Keratinocyte (primary cell): ENCODE data around the gene ACTR5. TPM values are rescaled to one million over a fixed set of nuclear protein-coding genes. Genes with fewer than 3 reads are reported as not detected.

Experiments
- DNase-seq: peaks from one replicate; pipeline ENCODE4 v3.0.0-alpha.2; 2011; ENCODE audit warnings: low read depth, missing footprints, low spot score
- FAIRE-seq: peaks from 2 replicates; lab custom pipeline; 2011; peaks lifted over from hg19 to GRCh38; lab: Jason Lieb, UNC
- H2AFZ ChIP-seq: 2 replicates; pipeline ENCODE4 v1.6.0; 2012; ENCODE audit warnings: low read length, control low read depth, inconsistent platforms; ENCODE audit not compliant: control insufficient read depth
- H3K27ac ChIP-seq: 2 replicates; pipeline ENCODE4 v1.5.1; 2011; ENCODE audit warnings: low read length; ENCODE audit not compliant: control insufficient read depth, insufficient read depth
- H3K27me3 ChIP-seq: 3 replicates; pipeline ENCODE4 v1.6.0; 2011; ENCODE audit warnings: low read length; ENCODE audit not compliant: control insufficient read depth, insufficient read depth; ENCODE audit errors: extremely low read depth
- H3K36me3 ChIP-seq, 2 experiments: 2 replicates in 1 of 2; 3 replicates in 1 of 2; pipeline ENCODE4 v1.5.1; 2011; ENCODE audit warnings: low read length in 2 of 2, mild to moderate bottlenecking in 1 of 2; ENCODE audit not compliant: control insufficient read depth in 2 of 2, insufficient read depth in 2 of 2; ENCODE audit errors: extremely low read depth in 1 of 2
- H3K4me1 ChIP-seq: 3 replicates; pipeline ENCODE4 v1.5.1; 2011; ENCODE audit warnings: low read length; ENCODE audit not compliant: control insufficient read depth, insufficient read depth; ENCODE audit errors: extremely low read depth
- H3K4me2 ChIP-seq: 3 replicates; pipeline ENCODE4 v1.6.0; 2011; ENCODE audit warnings: low read depth, low read length; ENCODE audit not compliant: control insufficient read depth, insufficient read depth; ENCODE audit errors: extremely low read depth
- H3K4me3 ChIP-seq, 3 experiments: fragments of 200-600 bp in 1 of 3; sonication (generic) in 1 of 3; 2 replicates in 2 of 3; 3 replicates in 1 of 3; pipeline ENCODE4 v1.5.1; 2011 to 2016; ENCODE audit warnings: low read length in 3 of 3, mild to moderate bottlenecking in 3 of 3, control low read depth in 2 of 3, inconsistent platforms in 1 of 3, low read depth in 1 of 3, mixed read lengths in 1 of 3, mixed run types in 1 of 3, moderate library complexity in 1 of 3; ENCODE audit not compliant: control insufficient read depth in 2 of 3, insufficient read depth in 2 of 3; ENCODE audit errors: extremely low read depth in 1 of 3
- H3K79me2 ChIP-seq: 2 replicates; pipeline ENCODE4 v1.6.0; 2012; ENCODE audit warnings: low read length; ENCODE audit not compliant: control insufficient read depth, insufficient read depth
- H3K9ac ChIP-seq: 3 replicates; pipeline ENCODE4 v1.6.0; 2011; ENCODE audit warnings: low read length; ENCODE audit not compliant: control insufficient read depth, insufficient read depth; ENCODE audit errors: extremely low read depth
- H3K9me1 ChIP-seq: 3 replicates; pipeline ENCODE4 v1.6.0; 2011; ENCODE audit warnings: low read length; ENCODE audit not compliant: control insufficient read depth, insufficient read depth; ENCODE audit errors: extremely low read depth
- H3K9me3 ChIP-seq: 2 replicates; pipeline ENCODE4 v1.5.1; 2012; ENCODE audit warnings: low read depth, low read length; ENCODE audit not compliant: control insufficient read depth
- H4K20me1 ChIP-seq: 3 replicates; pipeline ENCODE4 v1.6.0; 2011; ENCODE audit warnings: low read length; ENCODE audit not compliant: control insufficient read depth, insufficient read depth; ENCODE audit errors: extremely low read depth
- EZH2 ChIP-seq: IDR thresholded peaks from one replicate; pipeline ENCODE4 v1.6.1; 2012; ENCODE audit warnings: inconsistent platforms, mild to moderate bottlenecking, low read length, moderate library complexity
- dilution Hi-C: fragments of 300-500 bp; cut with MboI; formaldehyde crosslinking; loops from one replicate; pipeline ENCODE4 v1.7.0; 2020; ENCODE audit warnings: low sequenced_read_pairs; ENCODE audit not compliant: extremely low pct_ligation_motif_present
- polyA plus RNA-seq, 5 experiments: library from polyadenylated mRNA; depleted of rRNA in 3 of 5; stranded (reverse) in 3 of 5; stranded (forward) in 1 of 5; unstranded in 1 of 5; fragments of >200 nt; gene quantifications; 1 replicate in 1 of 5; 2 replicates in 3 of 5; 3 replicates in 1 of 5; pipeline versions ENCODE4 v1.2.1 to v1.2.3, GENCODE V29; 2011 to 2012; ENCODE audit warnings: missing spikeins in 2 of 5, low read depth in 1 of 5, low replicate concordance in 1 of 5
- TF ChIP-seq, protein P1 (sequence below), 3 experiments: IDR thresholded peaks in 1 of 3; conservative IDR thresholded peaks in 1 of 3; optimal IDR thresholded peaks in 1 of 3; 2 replicates in 2 of 3; 3 replicates in 1 of 3; pipeline versions ENCODE3 to v1.5.1; 2011; ENCODE audit warnings: low read length in 3 of 3, mild to moderate bottlenecking in 3 of 3, moderate library complexity in 2 of 3, control low read depth in 1 of 3, inconsistent platforms in 1 of 3; ENCODE audit not compliant: insufficient read depth in 2 of 3; ENCODE audit errors: extremely low read depth in 1 of 3

ACTR5 gene
- polyA plus RNA-seq, 1 donor (not counting 4 experiments of a cell fraction or from before 2014, with no cell fraction given): 9.7 TPM

DNA sequence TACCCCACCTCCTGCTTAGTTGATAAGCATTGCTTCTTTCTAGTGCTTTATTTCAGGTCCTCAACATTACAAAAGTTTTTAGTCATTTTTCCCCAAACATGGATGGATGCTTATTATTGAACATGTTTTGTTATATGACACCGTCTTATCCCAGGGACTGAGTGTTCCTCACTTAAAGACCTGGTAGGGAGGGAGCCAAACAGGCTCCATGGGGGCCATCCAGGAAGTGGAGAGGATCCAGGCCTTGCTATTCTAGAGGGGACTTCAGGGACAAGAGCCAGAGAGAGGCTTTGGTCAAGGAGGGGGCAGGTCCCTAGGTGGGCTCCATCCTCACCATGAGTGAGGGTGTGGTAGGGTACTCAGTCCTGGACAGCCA is 16.5 kb upstream of the ACTR5 start:
- FAIRE-seq (no peak), DNase-seq (no peak)
- H3K4me2 ChIP-seq: peak overlapping the region; percentile 98
- no peak overlapping the region for H3K27ac ChIP-seq
- H3K9me1 ChIP-seq: no peaks in the 10 kb centered on the region
- no peak overlapping the region for H3K9ac ChIP-seq
- H2AFZ ChIP-seq: no peak overlapping the region
- dilution Hi-C loops: no loop called here
- peaks cover 17% of the 10 kb centered on the region for H3K4me1 ChIP-seq
- no peak for TF ChIP-seq EZH2
- TF ChIP-seq, protein P1, sequence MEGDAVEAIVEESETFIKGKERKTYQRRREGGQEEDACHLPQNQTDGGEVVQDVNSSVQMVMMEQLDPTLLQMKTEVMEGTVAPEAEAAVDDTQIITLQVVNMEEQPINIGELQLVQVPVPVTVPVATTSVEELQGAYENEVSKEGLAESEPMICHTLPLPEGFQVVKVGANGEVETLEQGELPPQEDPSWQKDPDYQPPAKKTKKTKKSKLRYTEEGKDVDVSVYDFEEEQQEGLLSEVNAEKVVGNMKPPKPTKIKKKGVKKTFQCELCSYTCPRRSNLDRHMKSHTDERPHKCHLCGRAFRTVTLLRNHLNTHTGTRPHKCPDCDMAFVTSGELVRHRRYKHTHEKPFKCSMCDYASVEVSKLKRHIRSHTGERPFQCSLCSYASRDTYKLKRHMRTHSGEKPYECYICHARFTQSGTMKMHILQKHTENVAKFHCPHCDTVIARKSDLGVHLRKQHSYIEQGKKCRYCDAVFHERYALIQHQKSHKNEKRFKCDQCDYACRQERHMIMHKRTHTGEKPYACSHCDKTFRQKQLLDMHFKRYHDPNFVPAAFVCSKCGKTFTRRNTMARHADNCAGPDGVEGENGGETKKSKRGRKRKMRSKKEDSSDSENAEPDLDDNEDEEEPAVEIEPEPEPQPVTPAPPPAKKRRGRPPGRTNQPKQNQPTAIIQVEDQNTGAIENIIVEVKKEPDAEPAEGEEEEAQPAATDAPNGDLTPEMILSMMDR (optimal IDR thresholded peaks at IDR 0.05 in 1 of 3, IDR thresholded peaks at IDR 0.05 in 1 of 3, conservative IDR thresholded peaks at IDR 0.05 in 1 of 3; ENCODE audit: extremely low read depth in 1 of 3, insufficient read depth in 2 of 3, low read length in 3 of 3): no peak
- peaks cover 10% of the 10 kb centered on the region for H4K20me1 ChIP-seq
- H3K4me3 ChIP-seq: no peak overlapping the region
- H3K27me3 ChIP-seq: peaks cover 78% of the 10 kb centered on the region
- no peaks in the 10 kb centered on the region for H3K79me2 ChIP-seq
- peaks cover 2% of the 10 kb centered on the region for H3K9me3 ChIP-seq
- no peaks in the 10 kb centered on the region for H3K36me3 ChIP-seq

DNA sequence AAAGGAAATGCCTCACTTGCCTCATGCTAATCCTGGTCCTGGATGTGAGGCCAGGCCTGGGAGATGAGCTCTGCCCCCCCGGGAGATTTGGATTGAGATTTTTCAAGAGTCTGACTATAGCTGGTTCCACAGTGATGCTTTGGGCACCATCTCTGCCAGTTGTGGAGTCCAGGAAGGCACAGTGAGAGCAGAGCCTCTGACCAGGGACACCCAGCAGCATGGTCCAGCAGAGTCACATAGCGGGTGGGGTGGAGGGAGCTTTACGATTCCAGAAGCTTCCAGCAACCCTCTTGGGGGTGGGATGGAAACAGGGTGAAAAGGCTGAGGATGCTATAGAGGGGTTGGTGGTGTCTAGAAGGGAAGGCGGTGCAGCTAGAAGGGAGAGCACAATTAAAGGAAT is 15.3 kb upstream of the ACTR5 start:
- Histone ChIP-seq H3K4me1 (peaks cover 17% of the 10 kb centered on the region), H4K20me1 (peaks cover 6% of the 10 kb centered on the region), H3K4me2 (no peak overlapping the region), H3K36me3 (no peaks in the 10 kb centered on the region), H3K4me3 (no peak overlapping the region), H3K9me3 (no peaks in the 10 kb centered on the region), H3K27ac (no peak overlapping the region), H2AFZ (no peak overlapping the region), H3K9ac (no peak overlapping the region), H3K9me1 (no peaks in the 10 kb centered on the region), H3K79me2 (no peaks in the 10 kb centered on the region), H3K27me3 (peaks cover 66% of the 10 kb centered on the region)
- dilution Hi-C loops: no loop called here
- DNase-seq: no peak
- FAIRE-seq: no peak
- TF ChIP-seq, protein P1 (optimal IDR thresholded peaks at IDR 0.05 in 1 of 3, IDR thresholded peaks at IDR 0.05 in 1 of 3, conservative IDR thresholded peaks at IDR 0.05 in 1 of 3; ENCODE audit: extremely low read depth in 1 of 3, insufficient read depth in 2 of 3, low read length in 3 of 3): no peak
- no peak for TF ChIP-seq EZH2
